ENCODE measurements around the gene PLPP3.
"Not testable (repeated sequence)": the region's sequence is repeated elsewhere in the genome, so short reads cannot be mapped to it uniquely, and the experiment has no call there.

The PLPP3 gene

GRCh38 chr1:56578963-56579875 is at the start of gene PLPP3:
PLPP3 (minus strand) TSS chr1:56579563; CDS start chr1:56579016, 547 bp downstream.
- DNase-seq, result peak; percentile 81

DNA sequence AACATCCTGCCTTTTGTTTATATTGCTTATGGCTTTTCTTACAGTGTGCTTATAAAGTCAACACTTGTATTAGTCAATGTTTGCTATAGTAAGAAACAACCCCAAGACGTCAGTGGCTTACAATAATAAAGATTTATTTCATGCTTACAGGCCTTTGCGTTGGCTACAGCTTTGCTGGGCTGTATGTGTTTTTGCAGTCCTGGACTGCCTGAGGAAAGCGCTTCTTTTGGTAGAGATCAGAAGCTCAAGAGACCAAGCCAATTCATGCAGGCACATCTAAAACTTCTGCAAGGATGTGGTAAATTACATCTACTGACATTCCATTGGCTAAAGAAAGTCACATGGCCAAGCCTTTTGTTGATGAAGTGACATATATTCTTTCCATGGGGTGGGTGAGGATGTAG is 48.3 kb upstream of the PLPP3 start:
- DNase-seq, result no peak

DNA sequence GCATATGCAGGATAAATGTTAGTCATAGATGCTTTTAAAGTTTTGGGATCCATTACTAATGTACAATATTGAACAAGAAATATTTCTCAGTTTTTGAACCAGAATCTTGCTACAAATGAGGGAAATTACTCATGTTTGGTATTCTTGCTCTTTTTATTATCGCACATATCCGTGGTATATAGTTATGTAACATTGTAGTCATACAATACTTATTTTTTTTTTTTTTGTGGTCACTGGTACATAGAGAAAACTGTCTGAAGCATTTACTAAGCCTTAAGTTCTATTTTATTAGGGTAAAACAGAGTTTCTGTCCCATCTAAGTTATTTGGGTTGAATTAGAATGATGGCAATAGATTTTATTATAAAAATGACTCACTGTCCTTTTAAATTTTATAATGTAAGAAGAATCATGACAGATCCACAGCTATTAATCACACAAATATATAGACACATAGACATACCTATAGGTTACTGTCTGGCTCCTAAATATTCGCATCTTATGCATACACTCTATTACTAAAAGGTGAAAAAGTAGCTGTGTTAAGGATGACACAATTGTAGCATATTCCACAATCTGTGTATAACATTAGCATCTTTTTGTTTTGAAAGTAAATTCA is 47.8 kb upstream of the PLPP3 start:
- DNase-seq, result no peak

DNA sequence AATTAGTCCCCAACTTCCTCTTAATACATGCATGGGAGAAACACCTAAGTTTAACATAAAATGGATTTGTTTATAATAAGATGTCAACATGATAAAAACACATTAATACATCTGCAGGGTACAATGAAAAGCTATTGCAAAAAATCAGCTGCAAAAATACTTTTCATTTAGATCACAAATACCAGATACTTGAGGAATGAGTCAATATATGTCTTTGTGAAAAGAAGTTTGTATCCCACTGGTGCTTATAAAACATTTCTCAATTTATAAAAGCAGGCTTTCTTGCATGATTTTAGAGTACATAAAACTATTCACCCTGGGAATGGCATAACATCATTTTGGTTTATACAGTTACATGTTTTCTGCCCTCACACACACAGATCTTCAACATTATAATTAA is 47.2 kb upstream of the PLPP3 start:
- no peak for DNase-seq

- DNase-seq, result no peak
Observed at GRCh38 chr1:56625819-56626440, 46.6 kb upstream of the PLPP3 start.

DNA sequence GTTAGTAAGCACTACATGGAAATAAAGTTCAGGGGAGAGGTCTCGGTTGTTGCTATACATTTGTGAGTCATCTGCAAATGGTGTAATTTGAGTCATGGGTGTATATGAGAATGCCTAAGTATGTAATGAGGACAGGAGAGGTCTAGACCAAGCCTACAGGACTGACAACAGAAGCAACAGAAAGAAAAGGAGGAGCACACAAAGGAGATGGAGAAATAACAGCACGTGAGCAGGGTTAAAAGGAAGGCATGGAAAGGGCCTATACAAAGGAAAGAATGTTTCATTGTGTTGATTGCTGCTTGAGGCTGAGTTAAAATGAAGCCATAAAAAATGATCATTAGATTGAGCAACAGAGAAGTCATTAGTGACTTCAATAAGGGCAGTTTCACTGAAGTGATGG is 37.8 kb upstream of the PLPP3 start:
- DNase-seq, result no peak

DNA sequence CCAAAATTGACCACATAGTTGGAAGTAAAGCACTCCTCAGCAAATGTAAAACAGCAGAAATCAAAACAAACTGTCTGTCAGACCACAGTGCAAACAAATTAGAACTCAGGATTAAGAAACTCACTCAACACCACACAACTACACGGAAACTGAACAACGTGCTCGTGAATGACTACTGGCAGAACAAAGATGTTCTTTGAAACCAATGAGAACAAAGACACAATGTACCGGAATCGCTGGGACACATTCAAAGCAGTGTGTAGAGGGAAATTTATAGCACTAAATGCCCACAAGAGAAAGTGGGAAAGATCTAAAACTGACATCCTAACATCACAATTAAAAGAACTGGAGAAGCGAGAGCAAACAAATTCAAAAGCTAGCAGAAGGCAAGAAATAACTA is 31.4 kb upstream of the PLPP3 start:
- DNase-seq, result not testable (repeated sequence)

GRCh38 chr1:56610097-56610496 is 30.7 kb upstream of the PLPP3 start:
- not testable (repeated sequence) for DNase-seq

DNA sequence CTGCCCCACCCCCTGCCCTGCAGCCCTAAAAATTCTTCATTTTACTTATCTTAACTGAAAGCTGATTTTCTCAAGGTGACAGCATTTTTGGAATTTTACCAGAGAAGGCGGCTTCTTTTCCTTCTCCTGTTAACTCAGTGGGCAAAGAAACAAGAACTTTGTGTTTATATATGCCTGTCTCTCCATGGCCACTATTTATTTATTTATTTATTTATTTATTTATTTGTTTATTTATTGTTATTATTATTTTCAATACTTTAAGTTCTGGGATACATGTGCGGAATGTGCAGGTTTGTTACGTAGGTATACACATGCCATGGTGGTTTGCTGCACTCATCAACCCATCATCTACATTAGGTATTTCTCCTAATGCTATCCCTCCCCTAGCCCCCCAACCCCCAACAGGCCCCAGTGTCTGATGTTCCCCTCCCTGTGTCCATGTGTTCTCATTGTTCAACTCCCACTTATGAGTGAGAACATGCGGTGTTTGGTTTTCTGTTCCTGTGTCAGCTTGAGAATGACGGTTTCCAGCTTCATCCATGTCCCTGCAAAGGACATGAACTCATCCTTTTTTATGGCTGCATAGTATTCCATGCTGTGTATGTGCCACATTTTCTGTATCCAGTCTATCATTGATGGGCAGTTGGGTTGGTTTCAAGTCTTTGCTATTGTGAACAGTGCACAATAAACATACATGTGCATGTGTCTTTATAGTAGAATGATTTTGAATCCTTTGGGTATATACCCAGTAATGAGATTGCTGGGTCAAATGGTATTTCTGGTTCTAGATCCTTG is 16.2 kb upstream of the PLPP3 start:
- DNase-seq, result not testable (repeated sequence)

GRCh38 chr1:56591909-56592308 is 12.5 kb upstream of the PLPP3 start:
- no peak for DNase-seq

DNA sequence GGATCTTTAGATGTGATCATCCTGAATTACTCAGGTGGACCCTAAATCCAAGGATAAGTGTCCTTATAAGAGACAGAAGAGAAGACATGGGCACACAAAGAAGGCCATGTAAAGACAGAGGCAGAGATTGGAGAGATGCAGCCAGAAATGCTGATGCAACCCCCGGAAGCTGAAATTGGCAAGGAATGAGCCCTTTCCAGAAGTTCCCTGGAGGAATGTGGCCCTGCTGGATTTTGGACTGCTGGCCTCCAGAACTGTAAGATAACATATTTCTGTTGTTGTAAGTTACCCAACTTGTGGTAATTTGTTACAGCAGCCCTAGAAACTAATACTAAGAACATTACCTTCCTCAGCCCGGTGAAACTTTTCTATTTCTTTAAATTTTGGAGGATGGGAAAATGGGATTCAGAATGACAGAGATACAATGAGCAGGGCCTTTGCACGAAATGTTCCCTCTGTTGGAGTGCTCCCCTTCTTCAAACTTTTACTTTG is 11.2 kb upstream of the PLPP3 start:
- DNase-seq, result no peak

DNA sequence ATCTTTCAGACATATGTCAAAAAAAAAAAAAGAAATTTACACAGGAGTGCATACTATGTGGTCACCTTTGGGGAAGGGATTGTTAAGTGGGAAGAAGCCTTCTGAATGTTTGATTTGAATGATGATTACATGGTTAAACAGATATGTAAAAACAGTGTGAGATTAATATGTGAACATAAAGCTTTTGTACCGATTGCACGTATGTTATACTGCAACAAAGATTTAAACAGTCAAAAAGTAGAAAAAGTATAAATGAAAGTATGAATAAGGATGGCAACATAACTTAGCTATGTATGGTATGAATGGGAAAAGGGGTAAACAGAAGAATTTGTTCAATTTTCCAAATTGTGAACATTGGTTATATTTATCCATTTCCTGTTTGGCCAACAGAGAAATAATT is 10.0 kb upstream of the PLPP3 start:
- no peak for DNase-seq

GRCh38 chr1:56586502-56586901 is 7.1 kb upstream of the PLPP3 start:
- DNase-seq, result no peak

- peak; percentile 6 for DNase-seq
Observed at GRCh38 chr1:56585985-56586384, 6.6 kb upstream of the PLPP3 start.

GRCh38 chr1:56584910-56585528 is 5.7 kb upstream of the PLPP3 start:
- peak; percentile 66 for DNase-seq

DNA sequence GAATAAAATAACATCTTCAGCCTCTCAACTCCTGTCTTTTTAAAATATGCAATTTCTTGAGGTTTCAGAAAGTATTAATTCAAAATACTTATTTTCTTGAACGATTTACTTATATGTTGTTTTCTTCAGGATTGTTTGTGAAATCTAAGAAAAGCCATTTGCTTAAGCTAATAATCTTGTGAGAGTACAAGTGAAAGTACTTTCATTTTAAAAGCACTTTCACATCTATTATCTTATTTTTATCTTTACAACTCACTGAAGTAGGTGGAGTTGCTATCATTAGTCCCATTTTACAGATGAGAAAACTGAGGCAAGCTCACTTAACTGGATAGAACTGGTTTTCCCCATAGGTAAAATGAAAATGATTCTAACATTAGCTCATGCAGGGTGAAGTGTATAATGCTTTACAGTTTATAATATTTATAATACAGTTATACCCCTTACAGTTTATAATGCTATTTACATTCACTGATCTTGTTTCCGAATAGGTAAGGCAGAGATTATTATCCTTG is 4.7 kb upstream of the PLPP3 start:
- no peak for DNase-seq

GRCh38 chr1:56580771-56581170 is 1.4 kb upstream of the PLPP3 start:
- no peak for DNase-seq

GRCh38 chr1:56578138-56578962 is 1.0 kb downstream of the PLPP3 start:
- DNase-seq, result no peak

DNA sequence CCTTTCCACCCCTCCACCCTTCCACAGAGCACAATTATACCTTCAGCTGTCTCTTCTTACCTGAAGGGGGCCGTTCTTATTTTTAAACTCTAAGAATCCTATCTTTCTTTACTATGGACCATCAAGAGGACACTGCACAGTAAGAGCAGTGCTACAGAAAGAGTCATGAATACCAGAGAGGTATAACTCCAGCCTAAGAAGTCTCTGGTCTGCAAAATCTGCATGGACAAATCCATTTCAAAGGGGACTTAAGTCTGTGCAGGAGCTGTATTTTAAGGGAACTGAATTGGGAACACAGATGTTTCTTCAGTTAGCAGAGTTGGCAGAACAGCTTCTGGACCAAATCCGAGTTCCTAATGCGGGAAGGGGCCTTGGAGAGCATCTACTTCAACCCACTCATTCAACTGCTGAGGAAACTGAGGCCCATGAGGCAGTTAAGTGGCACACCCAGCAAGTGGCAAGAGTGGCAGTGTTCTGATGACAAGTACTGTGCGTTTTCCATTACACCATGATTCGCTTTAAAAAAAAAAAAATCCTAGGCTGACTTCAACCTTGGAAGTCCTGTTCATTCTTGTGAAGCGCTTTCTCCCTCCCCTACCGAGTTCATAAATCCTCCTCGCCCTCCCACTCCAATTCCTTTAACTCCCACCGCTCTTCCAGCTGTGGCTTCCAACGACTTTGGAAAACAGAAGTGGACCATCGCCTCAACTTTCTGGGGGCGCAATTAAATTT is 1.8 kb downstream of the PLPP3 start:
- DNase-seq, result peak; percentile 11

- DNase-seq, result peak; percentile 34
Observed at GRCh38 chr1:56576880-56577405, 2.4 kb downstream of the PLPP3 start.

All from NCI-H446 treated with DMSO at 0.1 percent for 48 hours (cell line).